GM18526 (cell line): ENCODE results near the gene APOBEC3B.
"Not testable (repeated sequence)": the region's sequence is repeated elsewhere in the genome, so short reads cannot be mapped to it uniquely, and the experiment has no call there.

Source experiments
- POLR2A ChIP-seq: IDR thresholded peaks from 3 replicates; pipeline ENCODE4 v1.6.1; 2011; ENCODE audit not compliant: insufficient read length; ENCODE audit errors: extremely low read depth

The APOBEC3B gene

GRCh38 chr22:39040538-39041296, 58.6 kb downstream of the APOBEC3B start, which contains the start of gene APOBEC3F:
TSS of gene APOBEC3F (plus strand) at chr22:39040864. CDS start at chr22:39040961, 97 bp downstream.
- TF ChIP-seq POLR2A = not testable (repeated sequence)

DNA sequence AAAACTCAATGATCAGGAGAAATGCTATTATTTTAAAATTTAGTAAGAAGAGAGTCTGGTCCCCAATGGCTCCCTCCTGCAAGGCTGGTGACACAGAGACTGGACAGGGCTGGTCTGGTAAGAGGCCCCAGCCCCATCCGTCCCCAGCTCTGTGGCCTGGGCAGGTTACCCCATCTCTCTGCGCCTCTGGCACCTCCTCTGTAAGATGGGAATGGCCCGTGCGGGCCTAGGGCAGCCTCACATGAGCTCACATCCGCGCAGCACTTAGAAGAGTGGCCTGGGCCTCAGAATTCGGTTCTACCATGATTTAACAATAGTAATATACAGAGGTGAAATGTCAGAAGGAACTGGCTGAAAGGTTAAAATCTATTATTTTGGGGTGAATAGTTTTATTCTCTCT, 59.8 kb downstream of the APOBEC3B start:
- TF ChIP-seq POLR2A = no peak
